GM23338 (cell line): ENCODE data around the gene PXMP4. TPM values are rescaled to one million over a fixed set of nuclear protein-coding genes. Genes with fewer than 3 reads are reported as not detected.

Experiments
- ATAC-seq: fragments of 200-7000 bp; cut with Tn5 transposase; 3 replicates; pipeline ENCODE4 v1.9.1; 2020
- DNase-seq: peaks from one replicate; pipeline ENCODE4 v3.0.0-alpha.2; 2015; ENCODE audit warnings: low spot score
- H2AFZ ChIP-seq: fragments of 200-600 bp; sonication (generic); 2 replicates; pipeline ENCODE4 v1.8.0; 2016; ENCODE audit warnings: antibody characterized with exemption, mild to moderate bottlenecking, moderate library complexity
- H3F3A ChIP-seq: fragments of 200-600 bp; sonication (generic); replicated peaks from 2 replicates; pipeline ENCODE4 v1.8.0; 2017; ENCODE audit warnings: antibody characterized with exemption, mixed run types, low read depth
- H3K27ac ChIP-seq: fragments of 200-600 bp; sonication (generic); 2 replicates; pipeline ENCODE4 v1.6.1; 2016; ENCODE audit warnings: low read depth
- H3K27me3 ChIP-seq: fragments of 200-600 bp; sonication (generic); 2 replicates; pipeline ENCODE4 v1.8.0; 2016; ENCODE audit warnings: mild to moderate bottlenecking, mixed run types, moderate library complexity; ENCODE audit not compliant: insufficient read depth
- H3K36me3 ChIP-seq: fragments of 200-600 bp; sonication (generic); 2 replicates; pipeline ENCODE4 v1.8.0; 2016; ENCODE audit warnings: mild to moderate bottlenecking; ENCODE audit not compliant: insufficient read depth
- H3K4me1 ChIP-seq: fragments of 200-600 bp; sonication (generic); 2 replicates; pipeline ENCODE4 v1.8.0; 2016; ENCODE audit warnings: mild to moderate bottlenecking, moderate library complexity; ENCODE audit not compliant: insufficient read depth
- H3K4me2 ChIP-seq: fragments of 200-600 bp; sonication (generic); 2 replicates; pipeline ENCODE4 v1.7.1; 2017; ENCODE audit warnings: mixed run types
- H3K4me3 ChIP-seq: fragments of 200-600 bp; sonication (generic); 2 replicates; pipeline ENCODE4 v1.6.1; 2016; ENCODE audit warnings: mixed run types
- H3K79me2 ChIP-seq: fragments of 200-600 bp; sonication (generic); replicated peaks from 2 replicates; pipeline ENCODE4 v1.8.0; 2017; ENCODE audit warnings: mild to moderate bottlenecking; ENCODE audit not compliant: insufficient read depth
- H3K9me2 ChIP-seq: fragments of 200-600 bp; sonication (generic); 2 replicates; pipeline ENCODE4 v1.8.0; 2017; ENCODE audit not compliant: insufficient read depth
- H4K20me1 ChIP-seq: fragments of 200-600 bp; sonication (generic); replicated peaks from 2 replicates; pipeline ENCODE4 v1.8.0; 2017; ENCODE audit warnings: mild to moderate bottlenecking; ENCODE audit not compliant: insufficient read depth
- H3K27ac Mint-ChIP-seq: 2 replicates; pipeline ENCODE4 v1.8.0; 2020; ENCODE audit warnings: inconsistent platforms, mild to moderate bottlenecking, moderate library complexity, mixed read lengths
- H3K27me3 Mint-ChIP-seq: 3 replicates; pipeline ENCODE4 v1.8.0; 2022; ENCODE audit warnings: low read depth, mild to moderate bottlenecking, moderate library complexity, mixed read lengths, inconsistent platforms; ENCODE audit not compliant: insufficient read depth, poor library complexity
- H3K36me3 Mint-ChIP-seq: 3 replicates; pipeline ENCODE4 v1.8.0; 2021; ENCODE audit warnings: low read depth, mild to moderate bottlenecking, inconsistent platforms, moderate library complexity, mixed read lengths
- H3K4me1 Mint-ChIP-seq: 3 replicates; pipeline ENCODE4 v1.8.0; 2020; ENCODE audit warnings: mild to moderate bottlenecking, inconsistent platforms, mixed read lengths
- H3K4me3 Mint-ChIP-seq: 3 replicates; pipeline ENCODE4 v1.8.0; 2021; ENCODE audit warnings: moderate library complexity, mild to moderate bottlenecking, inconsistent platforms, mixed read lengths
- H3K9me3 Mint-ChIP-seq: 3 replicates; pipeline ENCODE4 v1.8.0; 2020; ENCODE audit warnings: moderate library complexity, mild to moderate bottlenecking, inconsistent platforms, mixed read lengths
- EZH2 ChIP-seq: fragments of 200-600 bp; sonication (generic); IDR thresholded peaks from one replicate; pipeline ENCODE4 v1.8.0; 2017; ENCODE audit warnings: antibody characterized with exemption, mild to moderate bottlenecking, low read depth; ENCODE audit not compliant: unreplicated experiment
- EZH2phosphoT487 ChIP-seq: fragments of 200-600 bp; sonication (generic); IDR thresholded peaks from one replicate; pipeline ENCODE4 v1.8.1; 2018; ENCODE audit warnings: antibody characterized with exemption; ENCODE audit not compliant: unreplicated experiment
- JUNB ChIP-seq: IDR thresholded peaks from one replicate; pipeline ENCODE4 v1.6.1; 2016; ENCODE audit warnings: antibody characterized with exemption; ENCODE audit not compliant: unreplicated experiment
- NANOG ChIP-seq: IDR thresholded peaks from 2 replicates; pipeline ENCODE4 v1.6.1; 2016; ENCODE audit warnings: antibody characterized with exemption, borderline replicate concordance
- POLR2AphosphoS5 ChIP-seq: IDR thresholded peaks from 2 replicates; pipeline ENCODE4 v1.6.1; 2016; ENCODE audit warnings: antibody characterized with exemption, low read depth
- STAT1 ChIP-seq: IDR thresholded peaks from one replicate; pipeline ENCODE4 v1.6.1; 2016; ENCODE audit warnings: antibody characterized with exemption; ENCODE audit not compliant: unreplicated experiment
- ZNF114 ChIP-seq: fragments of 250-450 bp; sonication (Bioruptor Pico); IDR thresholded peaks from 2 replicates; pipeline ENCODE4 v1.5.0; 2020; ENCODE audit warnings: mild to moderate bottlenecking, moderate library complexity
- ZNF331 ChIP-seq: fragments of 250-450 bp; sonication (Bioruptor Pico); IDR thresholded peaks from 2 replicates; pipeline ENCODE4 v1.5.0; 2020; ENCODE audit warnings: low read depth, mild to moderate bottlenecking, moderate library complexity
- polyA plus RNA-seq: library from polyadenylated mRNA; unstranded; fragments of >200 nt; fragmentation: Nextera tagmentation; extraction: Ambion mirVana; gene quantifications from 2 replicates; pipeline ENCODE4 v1.2.1, GENCODE V29; 2016
- total RNA-seq: library from RNA; depleted of rRNA; stranded (reverse); fragments of >200 nt; shearing (Covaris generic); gene quantifications from 2 replicates; pipeline ENCODE4 v1.2.3, GENCODE V29; 2014
- TF ChIP-seq, protein P1 (sequence below), 2 experiments: fragments of 200-600 bp in 1 of 2; sonication (generic) in 1 of 2; conservative IDR thresholded peaks; 2 replicates each; pipeline versions ENCODE4 v1.5.1 to v1.6.1; 2016 to 2017; ENCODE audit warnings: antibody characterized with exemption in 2 of 2, low read depth in 2 of 2, mild to moderate bottlenecking in 2 of 2, moderate library complexity in 1 of 2
- TF ChIP-seq, protein P2 (sequence below): fragments of 250-450 bp; sonication (Bioruptor Pico); IDR thresholded peaks from 2 replicates; pipeline ENCODE4 v1.5.0; 2020; ENCODE audit warnings: mild to moderate bottlenecking, moderate library complexity
- TF ChIP-seq, protein P3 (sequence below): IDR thresholded peaks from one replicate; pipeline ENCODE4 v1.6.1; 2018; ENCODE audit warnings: antibody characterized with exemption; ENCODE audit not compliant: unreplicated experiment

Gene PXMP4
- total and polyA plus RNA-seq, 2 experiments from 2014 or later = 1.2 to 3.5 TPM

DNA sequence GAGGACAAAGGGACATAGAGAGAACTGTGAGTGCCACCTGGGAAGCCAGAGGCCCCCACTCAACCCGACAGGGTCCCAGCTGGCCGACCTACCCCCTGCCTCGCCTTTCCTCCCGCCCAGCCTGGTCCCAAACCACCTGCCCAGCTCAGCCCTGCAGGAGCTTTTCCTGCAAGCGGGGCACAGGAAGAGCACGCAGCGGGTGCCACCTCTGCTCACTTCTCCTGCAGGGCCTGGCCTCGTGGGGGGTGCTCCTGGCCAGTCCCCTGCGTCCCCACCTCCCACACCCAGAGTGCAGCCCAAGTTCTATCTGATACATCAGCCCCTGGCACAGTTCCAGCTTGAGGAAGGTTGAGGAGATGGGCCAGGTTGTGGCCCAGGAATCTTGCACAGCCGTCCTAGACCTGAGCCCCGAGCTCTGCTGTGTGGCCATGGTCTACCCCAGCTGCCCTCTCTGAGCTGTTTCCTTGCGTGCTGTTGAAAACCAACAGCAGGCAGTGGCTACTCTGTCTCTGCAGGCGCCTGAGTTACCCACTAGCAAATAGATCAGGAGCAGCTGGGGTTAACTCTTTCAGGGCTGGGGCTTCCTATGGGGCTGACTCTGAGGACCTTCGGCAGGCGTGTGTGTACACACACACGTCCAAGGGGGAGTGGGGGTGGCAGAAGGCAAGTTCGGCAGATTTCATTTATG, 47.5 kb downstream of the PXMP4 start:
- Mint-ChIP-seq H3K27me3 (peaks cover 24% of the 10 kb centered on the region), H3K4me3 (peak overlapping the region; percentile 89), H3K9me3 (no peaks in the 10 kb centered on the region; the same call in 2 of the 3 replicates), H3K36me3 (peaks cover 48% of the 10 kb centered on the region), H3K4me1 (peaks cover 33% of the 10 kb centered on the region), H3K27ac (no peak overlapping the region)
- H4K20me1 ChIP-seq = peaks cover 4% of the 10 kb centered on the region
- no peak overlapping the region for H3K27ac ChIP-seq
- H3K4me1 ChIP-seq = peaks cover 19% of the 10 kb centered on the region
- H3F3A ChIP-seq = peaks cover 12% of the 10 kb centered on the region; the same call in 1 of the 2 replicates
- TF ChIP-seq STAT1 (no peak), ZNF114 (CRISPR knock-in tag) (no peak), ZNF331 (CRISPR knock-in tag) (no peak), NANOG (no peak), EZH2 (no peak), EZH2phosphoT487 (no peak), JUNB (no peak), POLR2AphosphoS5 (no peak)
- TF ChIP-seq, protein P1, sequence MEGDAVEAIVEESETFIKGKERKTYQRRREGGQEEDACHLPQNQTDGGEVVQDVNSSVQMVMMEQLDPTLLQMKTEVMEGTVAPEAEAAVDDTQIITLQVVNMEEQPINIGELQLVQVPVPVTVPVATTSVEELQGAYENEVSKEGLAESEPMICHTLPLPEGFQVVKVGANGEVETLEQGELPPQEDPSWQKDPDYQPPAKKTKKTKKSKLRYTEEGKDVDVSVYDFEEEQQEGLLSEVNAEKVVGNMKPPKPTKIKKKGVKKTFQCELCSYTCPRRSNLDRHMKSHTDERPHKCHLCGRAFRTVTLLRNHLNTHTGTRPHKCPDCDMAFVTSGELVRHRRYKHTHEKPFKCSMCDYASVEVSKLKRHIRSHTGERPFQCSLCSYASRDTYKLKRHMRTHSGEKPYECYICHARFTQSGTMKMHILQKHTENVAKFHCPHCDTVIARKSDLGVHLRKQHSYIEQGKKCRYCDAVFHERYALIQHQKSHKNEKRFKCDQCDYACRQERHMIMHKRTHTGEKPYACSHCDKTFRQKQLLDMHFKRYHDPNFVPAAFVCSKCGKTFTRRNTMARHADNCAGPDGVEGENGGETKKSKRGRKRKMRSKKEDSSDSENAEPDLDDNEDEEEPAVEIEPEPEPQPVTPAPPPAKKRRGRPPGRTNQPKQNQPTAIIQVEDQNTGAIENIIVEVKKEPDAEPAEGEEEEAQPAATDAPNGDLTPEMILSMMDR (conservative IDR thresholded peaks at IDR 0.05; ENCODE audit: low read depth in 2 of 2) = no peak
- TF ChIP-seq, protein P2, sequence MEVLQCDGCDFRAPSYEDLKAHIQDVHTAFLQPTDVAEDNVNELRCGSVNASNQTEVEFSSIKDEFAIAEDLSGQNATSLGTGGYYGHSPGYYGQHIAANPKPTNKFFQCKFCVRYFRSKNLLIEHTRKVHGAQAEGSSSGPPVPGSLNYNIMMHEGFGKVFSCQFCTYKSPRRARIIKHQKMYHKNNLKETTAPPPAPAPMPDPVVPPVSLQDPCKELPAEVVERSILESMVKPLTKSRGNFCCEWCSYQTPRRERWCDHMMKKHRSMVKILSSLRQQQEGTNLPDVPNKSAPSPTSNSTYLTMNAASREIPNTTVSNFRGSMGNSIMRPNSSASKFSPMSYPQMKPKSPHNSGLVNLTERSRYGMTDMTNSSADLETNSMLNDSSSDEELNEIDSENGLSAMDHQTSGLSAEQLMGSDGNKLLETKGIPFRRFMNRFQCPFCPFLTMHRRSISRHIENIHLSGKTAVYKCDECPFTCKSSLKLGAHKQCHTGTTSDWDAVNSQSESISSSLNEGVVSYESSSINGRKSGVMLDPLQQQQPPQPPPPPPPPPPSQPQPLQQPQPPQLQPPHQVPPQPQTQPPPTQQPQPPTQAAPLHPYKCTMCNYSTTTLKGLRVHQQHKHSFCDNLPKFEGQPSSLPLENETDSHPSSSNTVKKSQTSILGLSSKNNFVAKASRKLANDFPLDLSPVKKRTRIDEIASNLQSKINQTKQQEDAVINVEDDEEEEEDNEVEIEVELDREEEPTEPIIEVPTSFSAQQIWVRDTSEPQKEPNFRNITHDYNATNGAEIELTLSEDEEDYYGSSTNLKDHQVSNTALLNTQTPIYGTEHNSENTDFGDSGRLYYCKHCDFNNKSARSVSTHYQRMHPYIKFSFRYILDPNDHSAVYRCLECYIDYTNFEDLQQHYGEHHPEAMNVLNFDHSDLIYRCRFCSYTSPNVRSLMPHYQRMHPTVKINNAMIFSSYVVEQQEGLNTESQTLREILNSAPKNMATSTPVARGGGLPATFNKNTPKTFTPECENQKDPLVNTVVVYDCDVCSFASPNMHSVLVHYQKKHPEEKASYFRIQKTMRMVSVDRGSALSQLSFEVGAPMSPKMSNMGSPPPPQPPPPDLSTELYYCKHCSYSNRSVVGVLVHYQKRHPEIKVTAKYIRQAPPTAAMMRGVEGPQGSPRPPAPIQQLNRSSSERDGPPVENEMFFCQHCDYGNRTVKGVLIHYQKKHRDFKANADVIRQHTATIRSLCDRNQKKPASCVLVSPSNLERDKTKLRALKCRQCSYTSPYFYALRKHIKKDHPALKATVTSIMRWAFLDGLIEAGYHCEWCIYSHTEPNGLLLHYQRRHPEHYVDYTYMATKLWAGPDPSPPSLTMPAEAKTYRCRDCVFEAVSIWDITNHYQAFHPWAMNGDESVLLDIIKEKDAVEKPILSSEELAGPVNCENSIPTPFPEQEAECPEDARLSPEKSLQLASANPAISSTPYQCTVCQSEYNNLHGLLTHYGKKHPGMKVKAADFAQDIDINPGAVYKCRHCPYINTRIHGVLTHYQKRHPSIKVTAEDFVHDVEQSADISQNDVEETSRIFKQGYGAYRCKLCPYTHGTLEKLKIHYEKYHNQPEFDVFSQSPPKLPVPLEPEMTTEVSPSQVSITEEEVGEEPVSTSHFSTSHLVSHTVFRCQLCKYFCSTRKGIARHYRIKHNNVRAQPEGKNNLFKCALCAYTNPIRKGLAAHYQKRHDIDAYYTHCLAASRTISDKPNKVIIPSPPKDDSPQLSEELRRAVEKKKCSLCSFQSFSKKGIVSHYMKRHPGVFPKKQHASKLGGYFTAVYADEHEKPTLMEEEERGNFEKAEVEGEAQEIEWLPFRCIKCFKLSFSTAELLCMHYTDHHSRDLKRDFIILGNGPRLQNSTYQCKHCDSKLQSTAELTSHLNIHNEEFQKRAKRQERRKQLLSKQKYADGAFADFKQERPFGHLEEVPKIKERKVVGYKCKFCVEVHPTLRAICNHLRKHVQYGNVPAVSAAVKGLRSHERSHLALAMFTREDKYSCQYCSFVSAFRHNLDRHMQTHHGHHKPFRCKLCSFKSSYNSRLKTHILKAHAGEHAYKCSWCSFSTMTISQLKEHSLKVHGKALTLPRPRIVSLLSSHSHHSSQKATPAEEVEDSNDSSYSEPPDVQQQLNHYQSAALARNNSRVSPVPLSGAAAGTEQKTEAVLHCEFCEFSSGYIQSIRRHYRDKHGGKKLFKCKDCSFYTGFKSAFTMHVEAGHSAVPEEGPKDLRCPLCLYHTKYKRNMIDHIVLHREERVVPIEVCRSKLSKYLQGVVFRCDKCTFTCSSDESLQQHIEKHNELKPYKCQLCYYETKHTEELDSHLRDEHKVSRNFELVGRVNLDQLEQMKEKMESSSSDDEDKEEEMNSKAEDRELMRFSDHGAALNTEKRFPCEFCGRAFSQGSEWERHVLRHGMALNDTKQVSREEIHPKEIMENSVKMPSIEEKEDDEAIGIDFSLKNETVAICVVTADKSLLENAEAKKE = no peak
- TF ChIP-seq, protein P3, sequence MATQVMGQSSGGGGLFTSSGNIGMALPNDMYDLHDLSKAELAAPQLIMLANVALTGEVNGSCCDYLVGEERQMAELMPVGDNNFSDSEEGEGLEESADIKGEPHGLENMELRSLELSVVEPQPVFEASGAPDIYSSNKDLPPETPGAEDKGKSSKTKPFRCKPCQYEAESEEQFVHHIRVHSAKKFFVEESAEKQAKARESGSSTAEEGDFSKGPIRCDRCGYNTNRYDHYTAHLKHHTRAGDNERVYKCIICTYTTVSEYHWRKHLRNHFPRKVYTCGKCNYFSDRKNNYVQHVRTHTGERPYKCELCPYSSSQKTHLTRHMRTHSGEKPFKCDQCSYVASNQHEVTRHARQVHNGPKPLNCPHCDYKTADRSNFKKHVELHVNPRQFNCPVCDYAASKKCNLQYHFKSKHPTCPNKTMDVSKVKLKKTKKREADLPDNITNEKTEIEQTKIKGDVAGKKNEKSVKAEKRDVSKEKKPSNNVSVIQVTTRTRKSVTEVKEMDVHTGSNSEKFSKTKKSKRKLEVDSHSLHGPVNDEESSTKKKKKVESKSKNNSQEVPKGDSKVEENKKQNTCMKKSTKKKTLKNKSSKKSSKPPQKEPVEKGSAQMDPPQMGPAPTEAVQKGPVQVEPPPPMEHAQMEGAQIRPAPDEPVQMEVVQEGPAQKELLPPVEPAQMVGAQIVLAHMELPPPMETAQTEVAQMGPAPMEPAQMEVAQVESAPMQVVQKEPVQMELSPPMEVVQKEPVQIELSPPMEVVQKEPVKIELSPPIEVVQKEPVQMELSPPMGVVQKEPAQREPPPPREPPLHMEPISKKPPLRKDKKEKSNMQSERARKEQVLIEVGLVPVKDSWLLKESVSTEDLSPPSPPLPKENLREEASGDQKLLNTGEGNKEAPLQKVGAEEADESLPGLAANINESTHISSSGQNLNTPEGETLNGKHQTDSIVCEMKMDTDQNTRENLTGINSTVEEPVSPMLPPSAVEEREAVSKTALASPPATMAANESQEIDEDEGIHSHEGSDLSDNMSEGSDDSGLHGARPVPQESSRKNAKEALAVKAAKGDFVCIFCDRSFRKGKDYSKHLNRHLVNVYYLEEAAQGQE = no peak
- ATAC-seq (no peak), DNase-seq (no peak)
- no peaks in the 10 kb centered on the region; the same call in 1 of the 2 replicates for H3K79me2 ChIP-seq
- no peak overlapping the region for H2AFZ ChIP-seq
- peak overlapping the region; percentile 78 for H3K4me3 ChIP-seq
- H3K27me3 ChIP-seq = peaks cover 8% of the 10 kb centered on the region; the same call in 1 of the 2 replicates
- H3K4me2 ChIP-seq = peak overlapping the region; percentile 95
- peaks cover 1% of the 10 kb centered on the region for H3K36me3 ChIP-seq
- no peaks in the 10 kb centered on the region for H3K9me2 ChIP-seq
